GM12891 (cell line): ENCODE data around the gene CRISPLD2.

Experiments used
- POLR2A ChIP-seq: IDR thresholded peaks from 2 replicates; pipeline ENCODE4 v1.6.1; 2011; ENCODE audit warnings: low read depth, low read length, control low read depth
- POLR2AphosphoS5 ChIP-seq: IDR thresholded peaks from 2 replicates; pipeline ENCODE4 v1.6.1; 2011; ENCODE audit warnings: low read depth, low read length, control low read depth
- TAF1 ChIP-seq: IDR thresholded peaks from 2 replicates; pipeline ENCODE4 v1.6.1; 2011; ENCODE audit warnings: low read depth, low read length, control low read depth

DNA sequence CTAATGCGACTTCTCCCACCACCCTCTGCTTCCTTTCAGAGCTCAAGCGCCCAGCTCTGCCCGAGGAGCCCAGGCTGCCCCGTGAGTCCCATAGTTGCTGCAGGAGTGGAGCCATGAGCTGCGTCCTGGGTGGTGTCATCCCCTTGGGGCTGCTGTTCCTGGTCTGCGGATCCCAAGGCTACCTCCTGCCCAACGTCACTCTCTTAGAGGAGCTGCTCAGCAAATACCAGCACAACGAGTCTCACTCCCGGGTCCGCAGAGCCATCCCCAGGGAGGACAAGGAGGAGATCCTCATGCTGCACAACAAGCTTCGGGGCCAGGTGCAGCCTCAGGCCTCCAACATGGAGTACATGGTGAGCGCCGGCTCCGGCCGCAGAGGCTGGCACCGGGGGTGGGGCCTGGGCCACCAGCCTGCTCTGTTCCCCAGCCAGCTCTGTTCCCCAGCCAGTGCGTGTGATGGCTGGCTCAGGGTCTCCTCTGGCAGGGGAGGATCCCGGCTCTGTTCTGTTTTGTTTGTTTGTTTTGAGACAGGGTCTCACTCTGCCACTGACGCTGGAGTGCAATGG is 18.7 kb downstream of the CRISPLD2 start:
- TF ChIP-seq POLR2A: no peak
- TF ChIP-seq TAF1: no peak
- TF ChIP-seq POLR2AphosphoS5: no peak
